CD8-positive, alpha-beta memory T cell (primary cell): ENCODE measurements around the gene C1orf226. TPM values are rescaled to one million over a fixed set of nuclear protein-coding genes. Genes with fewer than 3 reads are reported as not detected.

Experiments used
- CTCF ChIA-PET: fragments of 350-600 bp; sonication (Branson Sonifier 250); formaldehyde crosslinking; loops from one replicate; lab custom pipeline; 2021; ENCODE audit warnings: antibody characterized with exemption; lab: Charles Lee
- POLR2A ChIA-PET: fragments of 350-600 bp; sonication (Branson Sonifier 250); formaldehyde crosslinking; loops from one replicate; lab custom pipeline; 2021; ENCODE audit warnings: antibody characterized with exemption; lab: Charles Lee
- DNase-seq, 5 donors: peaks; one replicate each; pipeline versions ENCODE4 v3.0.0 to v3.0.0-alpha.2; 2020 to 2022; ENCODE audit warnings: mixed read lengths in 1 of 5
- H3K27ac ChIP-seq: one replicate; pipeline ENCODE4 v1.7.0; 2013; ENCODE audit warnings: low read depth, mild to moderate bottlenecking, low read length, moderate library complexity
- H3K27me3 ChIP-seq: 2 replicates; pipeline ENCODE4 v1.7.0; 2013; ENCODE audit warnings: low read length, mild to moderate bottlenecking; ENCODE audit not compliant: insufficient read depth, poor library complexity, severe bottlenecking
- H3K36me3 ChIP-seq: 2 replicates; pipeline ENCODE4 v1.7.0; 2013; ENCODE audit warnings: mild to moderate bottlenecking, low read length, moderate library complexity; ENCODE audit not compliant: insufficient read depth
- H3K4me1 ChIP-seq: 2 replicates; pipeline ENCODE4 v1.7.0; 2013; ENCODE audit warnings: mild to moderate bottlenecking, low read length, moderate library complexity; ENCODE audit not compliant: insufficient read depth
- H3K4me3 ChIP-seq: 2 replicates; pipeline ENCODE4 v1.7.0; 2013; ENCODE audit warnings: mild to moderate bottlenecking, low read length
- H3K9me3 ChIP-seq: 2 replicates; pipeline ENCODE4 v1.7.0; 2013; ENCODE audit warnings: mild to moderate bottlenecking, low read length
- H3K27ac Mint-ChIP-seq, 8 donors: one replicate each; pipeline ENCODE4 v1.8.0; 2020 to 2021; ENCODE audit warnings: mixed read lengths in 8 of 8, mild to moderate bottlenecking in 6 of 8, inconsistent platforms in 3 of 8, moderate library complexity in 3 of 8
- H3K27me3 Mint-ChIP-seq, 2 donors: one replicate each; pipeline ENCODE4 v1.8.0; 2020 to 2021; ENCODE audit warnings: mixed read lengths in 2 of 2, mild to moderate bottlenecking in 1 of 2, moderate library complexity in 1 of 2
- H3K36me3 Mint-ChIP-seq, 3 donors: one replicate each; pipeline ENCODE4 v1.8.0; 2020 to 2021; ENCODE audit warnings: mixed read lengths in 3 of 3, inconsistent platforms in 1 of 3, mild to moderate bottlenecking in 1 of 3
- H3K4me1 Mint-ChIP-seq, 3 donors: one replicate each; pipeline ENCODE4 v1.8.0; 2020 to 2021; ENCODE audit warnings: mixed read lengths in 3 of 3, inconsistent platforms in 1 of 3, mild to moderate bottlenecking in 1 of 3
- H3K4me3 Mint-ChIP-seq, 7 donors: one replicate each; pipeline ENCODE4 v1.8.0; 2020 to 2021; ENCODE audit warnings: mixed read lengths in 7 of 7, mild to moderate bottlenecking in 6 of 7, moderate library complexity in 4 of 7, inconsistent platforms in 2 of 7
- H3K9me3 Mint-ChIP-seq, 5 donors: one replicate each; pipeline ENCODE4 v1.8.0; 2020 to 2022; ENCODE audit warnings: mixed read lengths in 5 of 5, mild to moderate bottlenecking in 3 of 5, moderate library complexity in 2 of 5, inconsistent platforms in 1 of 5
- polyA plus RNA-seq: library from polyadenylated mRNA; unstranded; fragments of 300-500 nt; fragmentation: Illumina TruSeq; gene quantifications from one replicate; pipeline ENCODE4 v1.2.3, GENCODE V29; 2021
- total RNA-seq, 2 experiments: library from RNA; stranded (reverse); gene quantifications; one replicate each; pipeline ENCODE4 v1.2.3, GENCODE V29; 2021

C1orf226 gene, protein sequence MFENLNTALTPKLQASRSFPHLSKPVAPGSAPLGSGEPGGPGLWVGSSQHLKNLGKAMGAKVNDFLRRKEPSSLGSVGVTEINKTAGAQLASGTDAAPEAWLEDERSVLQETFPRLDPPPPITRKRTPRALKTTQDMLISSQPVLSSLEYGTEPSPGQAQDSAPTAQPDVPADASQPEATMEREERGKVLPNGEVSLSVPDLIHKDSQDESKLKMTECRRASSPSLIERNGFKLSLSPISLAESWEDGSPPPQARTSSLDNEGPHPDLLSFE
- under 1 TPM in 1 of 2 experiments, not detected in 1; 0.04 TPM for total RNA-seq
- not detected for polyA plus RNA-seq

DNA sequence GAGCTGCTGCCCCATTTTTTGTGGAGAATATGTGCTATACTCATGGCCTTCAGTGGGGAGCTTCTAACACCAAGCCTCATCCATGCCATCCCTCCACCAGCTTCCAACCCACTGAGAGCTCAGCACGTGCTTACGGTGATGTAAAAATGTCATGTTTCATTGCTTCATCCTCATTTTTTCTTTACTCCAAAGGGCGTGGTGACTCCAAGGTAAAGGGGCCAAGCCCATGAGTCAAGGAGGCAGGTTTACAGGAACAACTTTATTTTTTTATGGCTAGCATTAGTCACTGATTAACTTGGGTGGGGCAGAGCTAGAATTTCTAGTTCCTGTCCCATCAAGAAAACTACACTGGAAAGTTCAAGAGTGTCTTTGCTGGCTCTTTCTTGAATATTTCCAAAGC lies at the start of gene C1orf226:
TSS of gene C1orf226 (plus strand) at position 346 of the 400 bp plus-strand sequence. CDS start 174 bp downstream, outside the sequence.
- no peaks in the 10 kb centered on the region for H3K4me1 ChIP-seq
- DNase-seq = no peak
- no peak within 1 kb of the TSS for H3K4me3 Mint-ChIP-seq
- H3K27ac ChIP-seq = no peak within 1 kb of the TSS
- H3K36me3 ChIP-seq = no peaks in the 10 kb centered on the region
- POLR2A ChIA-PET = no interaction called here
- no peak within 1 kb of the TSS for H3K27ac Mint-ChIP-seq
- H3K27me3 ChIP-seq = no peaks in the 10 kb centered on the region
- H3K4me1 Mint-ChIP-seq = no peaks in the 10 kb centered on the region
- CTCF ChIA-PET = no interaction called here
- H3K36me3 Mint-ChIP-seq = no peaks in the 10 kb centered on the region
- no peak within 1 kb of the TSS for H3K4me3 ChIP-seq
- H3K9me3 ChIP-seq = no peaks in the 10 kb centered on the region
- H3K27me3 Mint-ChIP-seq = peaks cover 0 to 2% of the 10 kb centered on the region in 2 donors
- H3K9me3 Mint-ChIP-seq = no peaks in the 10 kb centered on the region

DNA sequence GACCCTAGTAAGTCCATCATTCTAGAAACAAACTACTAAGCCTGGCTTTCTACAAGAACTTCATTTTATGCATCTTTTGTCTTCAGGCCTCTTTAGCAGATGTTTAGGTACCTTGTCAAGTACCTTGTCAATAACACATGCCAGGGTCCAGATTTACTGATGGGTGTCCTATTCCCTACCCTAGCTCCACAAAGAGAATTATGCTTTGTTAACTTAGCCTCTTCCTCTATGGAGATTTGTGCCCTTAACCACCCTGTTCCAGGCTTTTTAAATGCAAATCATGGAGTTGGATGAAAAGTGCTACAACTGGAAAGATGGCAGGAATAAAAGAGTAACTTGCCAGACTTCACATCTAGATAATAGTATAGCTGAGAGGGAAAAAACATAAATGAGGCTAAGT lies 47.5 kb upstream of the C1orf226 start:
- no peaks in the 10 kb centered on the region for H3K9me3 Mint-ChIP-seq
- no peak overlapping the region for H3K4me3 Mint-ChIP-seq
- ChIA-PET CTCF (no interaction called here), POLR2A (no interaction called here)
- H3K27me3 Mint-ChIP-seq = peaks cover 14 to 42% of the 10 kb centered on the region in 2 donors
- Histone ChIP-seq H3K27ac (no peak overlapping the region), H3K27me3 (no peaks in the 10 kb centered on the region), H3K4me1 (no peaks in the 10 kb centered on the region), H3K9me3 (no peaks in the 10 kb centered on the region), H3K4me3 (no peak overlapping the region), H3K36me3 (no peaks in the 10 kb centered on the region)
- DNase-seq = no peak
- no peaks in the 10 kb centered on the region for H3K4me1 Mint-ChIP-seq
- H3K36me3 Mint-ChIP-seq = no peaks in the 10 kb centered on the region
- H3K27ac Mint-ChIP-seq = no peak overlapping the region

DNA sequence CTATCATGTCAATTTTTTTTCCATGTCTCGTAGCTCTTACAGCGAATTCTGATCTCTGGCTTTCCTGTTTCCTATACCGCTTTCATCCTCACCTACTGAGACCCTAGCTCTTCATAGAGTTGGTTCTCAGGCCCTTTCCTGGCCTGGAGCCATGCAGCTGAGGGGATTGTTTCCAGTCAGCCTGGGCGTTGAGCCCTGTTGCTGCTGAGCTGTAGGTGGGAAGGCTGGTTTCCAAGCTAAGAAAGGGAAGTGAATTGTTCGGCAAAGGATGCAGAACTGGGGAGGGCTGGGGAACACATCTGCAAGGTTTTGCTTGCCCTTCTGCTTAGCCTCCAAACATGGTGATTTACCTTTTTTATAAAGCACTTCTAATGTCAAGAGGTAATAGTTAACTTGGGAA lies 46.4 kb upstream of the C1orf226 start:
- DNase-seq = no peak
- Histone ChIP-seq H3K4me1 (no peaks in the 10 kb centered on the region), H3K36me3 (no peaks in the 10 kb centered on the region), H3K4me3 (no peak overlapping the region), H3K9me3 (no peaks in the 10 kb centered on the region), H3K27ac (no peak overlapping the region), H3K27me3 (no peaks in the 10 kb centered on the region)
- ChIA-PET POLR2A (no interaction called here), CTCF (no interaction called here)
- Mint-ChIP-seq H3K27ac (no peak overlapping the region), H3K27me3 (peaks cover 12 to 47% of the 10 kb centered on the region in 2 donors), H3K4me3 (no peak overlapping the region), H3K36me3 (no peaks in the 10 kb centered on the region), H3K4me1 (no peaks in the 10 kb centered on the region), H3K9me3 (no peaks in the 10 kb centered on the region)

DNA sequence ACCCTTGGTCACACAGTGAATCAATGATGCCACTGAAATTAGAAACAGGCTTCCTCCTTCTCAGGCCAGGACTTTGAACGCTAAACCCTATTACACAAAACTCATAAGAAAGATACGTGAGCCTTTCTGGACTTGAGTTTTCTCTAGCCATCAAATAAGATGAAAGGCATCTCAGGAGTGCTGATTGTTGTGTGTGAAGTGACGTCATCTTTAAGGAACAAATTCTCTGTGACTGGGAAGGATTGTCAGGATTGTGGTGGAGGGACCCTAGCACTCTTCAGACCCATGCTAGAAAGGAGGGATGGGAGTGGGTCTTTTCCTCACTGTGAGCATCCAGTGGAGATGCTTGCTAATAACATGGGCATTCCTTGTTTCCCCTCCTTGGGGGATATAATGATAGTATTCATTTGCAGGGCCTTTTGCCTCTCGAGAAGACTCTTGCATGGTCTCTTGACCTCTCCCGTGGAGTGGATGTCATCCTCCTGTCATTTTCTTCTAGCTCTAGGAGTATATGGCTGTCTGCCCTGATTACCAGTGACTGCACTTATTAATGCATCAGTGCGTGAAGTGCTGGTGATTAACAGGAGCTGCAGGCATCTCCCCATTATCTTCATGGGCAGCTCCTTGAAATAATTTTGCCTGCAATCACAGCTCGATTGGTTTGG lies 44.8 kb upstream of the C1orf226 start:
- no peaks in the 10 kb centered on the region for H3K4me1 ChIP-seq
- no peak for DNase-seq
- CTCF ChIA-PET = no interaction called here
- no peaks in the 10 kb centered on the region for H3K9me3 Mint-ChIP-seq
- no peak overlapping the region for H3K27ac Mint-ChIP-seq
- H3K36me3 ChIP-seq = no peaks in the 10 kb centered on the region
- no peaks in the 10 kb centered on the region for H3K9me3 ChIP-seq
- no peak overlapping the region for H3K4me3 ChIP-seq
- H3K4me1 Mint-ChIP-seq = no peaks in the 10 kb centered on the region
- no peak overlapping the region for H3K27ac ChIP-seq
- no peak overlapping the region for H3K4me3 Mint-ChIP-seq
- POLR2A ChIA-PET = no interaction called here
- H3K27me3 ChIP-seq = no peaks in the 10 kb centered on the region
- H3K27me3 Mint-ChIP-seq = peaks cover 7 to 45% of the 10 kb centered on the region in 2 donors
- H3K36me3 Mint-ChIP-seq = no peaks in the 10 kb centered on the region

DNA sequence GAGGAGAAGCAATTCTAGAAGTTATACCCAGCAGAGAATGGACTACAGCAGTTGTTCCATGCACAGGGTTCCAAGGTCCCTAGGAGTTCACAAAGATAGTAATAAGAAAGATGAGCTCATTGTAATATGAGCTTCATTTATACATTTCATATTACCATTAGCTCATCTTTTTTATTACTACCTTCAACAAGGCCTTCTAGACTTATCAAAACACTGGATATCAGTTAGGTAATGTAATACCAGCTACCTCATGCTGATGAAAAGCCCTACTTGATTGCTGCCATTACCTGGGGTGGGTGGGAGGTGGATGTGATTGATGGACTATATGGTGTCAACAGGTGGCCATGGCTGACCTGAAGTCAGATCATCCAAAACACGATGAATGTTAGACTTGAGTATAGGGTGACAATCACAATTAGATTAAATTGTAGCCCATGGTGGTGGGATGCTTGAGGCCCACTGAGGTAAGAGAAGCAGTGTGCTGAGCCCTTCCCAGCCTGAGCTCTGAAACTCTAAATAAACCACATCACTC lies 39.0 kb upstream of the C1orf226 start:
- ChIA-PET CTCF (no interaction called here), POLR2A (no interaction called here)
- peaks cover 7 to 22% of the 10 kb centered on the region in 2 donors for H3K27me3 Mint-ChIP-seq
- no peaks in the 10 kb centered on the region for H3K27me3 ChIP-seq
- H3K4me1 ChIP-seq = no peaks in the 10 kb centered on the region
- no peak for DNase-seq
- no peak overlapping the region for H3K4me3 ChIP-seq
- H3K27ac ChIP-seq = no peak overlapping the region
- no peaks in the 10 kb centered on the region for H3K36me3 ChIP-seq
- no peaks in the 10 kb centered on the region for H3K9me3 Mint-ChIP-seq
- H3K4me3 Mint-ChIP-seq = no peak overlapping the region
- H3K27ac Mint-ChIP-seq = no peak overlapping the region
- H3K4me1 Mint-ChIP-seq = no peaks in the 10 kb centered on the region
- H3K36me3 Mint-ChIP-seq = no peaks in the 10 kb centered on the region
- H3K9me3 ChIP-seq = no peaks in the 10 kb centered on the region

DNA sequence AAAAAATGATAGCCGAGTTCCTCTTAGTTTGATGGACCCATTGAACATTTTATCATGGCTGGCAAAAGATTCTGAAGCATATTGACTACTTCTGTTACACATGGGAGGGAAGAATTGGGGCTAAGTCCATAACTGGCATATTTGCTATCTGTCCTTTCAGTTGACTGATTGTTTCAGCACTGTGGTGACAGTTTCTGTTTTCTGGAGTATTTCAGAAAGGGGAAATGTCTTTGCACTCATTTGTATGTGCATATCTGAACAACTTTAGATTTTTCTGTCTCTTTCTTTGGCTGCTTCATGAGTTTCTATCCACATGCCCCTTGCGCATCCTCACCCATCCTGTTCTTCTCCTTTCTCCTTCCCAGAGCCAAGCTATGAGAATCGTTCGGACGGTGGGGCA lies 38.1 kb upstream of the C1orf226 start:
- POLR2A ChIA-PET = no interaction called here
- DNase-seq = no peak
- CTCF ChIA-PET = no interaction called here

DNA sequence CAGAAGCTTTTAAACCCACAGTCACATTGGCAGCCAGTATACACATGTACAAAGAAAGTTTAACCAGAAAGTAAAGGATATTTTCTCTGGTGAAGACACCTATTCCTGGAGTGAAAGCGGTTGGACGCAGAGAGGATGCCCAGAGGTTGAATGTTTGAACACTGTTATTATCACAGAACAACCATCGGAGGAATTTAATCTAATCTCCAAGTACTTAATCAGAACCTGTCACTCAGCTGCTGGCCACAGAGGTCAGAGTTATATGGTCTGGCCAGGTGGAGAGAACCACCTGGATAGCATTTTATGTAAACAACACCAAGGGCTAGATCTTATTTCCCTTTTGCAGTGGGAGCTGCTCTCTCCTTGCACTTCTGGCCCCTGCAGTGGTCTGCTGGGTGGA lies 34.2 kb upstream of the C1orf226 start:
- H3K27me3 Mint-ChIP-seq = peaks cover 5 to 9% of the 10 kb centered on the region in 2 donors
- H3K27ac ChIP-seq = no peak overlapping the region
- H3K4me1 Mint-ChIP-seq = no peaks in the 10 kb centered on the region
- no peaks in the 10 kb centered on the region for H3K36me3 Mint-ChIP-seq
- no peak for DNase-seq
- H3K36me3 ChIP-seq = no peaks in the 10 kb centered on the region
- POLR2A ChIA-PET = no interaction called here
- H3K4me3 Mint-ChIP-seq = no peak overlapping the region
- no peaks in the 10 kb centered on the region for H3K9me3 Mint-ChIP-seq
- CTCF ChIA-PET = interaction anchor here (1.2 kb wide), 1 partner anchor 21 kb away, joined by 3 read pairs; no protein-coding TSS in a partner anchor
- H3K27ac Mint-ChIP-seq = no peak overlapping the region
- H3K9me3 ChIP-seq = no peaks in the 10 kb centered on the region
- H3K27me3 ChIP-seq = no peaks in the 10 kb centered on the region
- no peak overlapping the region for H3K4me3 ChIP-seq
- no peaks in the 10 kb centered on the region for H3K4me1 ChIP-seq

More for the DNA sequence above, 38.1 kb upstream of the C1orf226 start:
- Histone ChIP-seq H3K4me1 (no peaks in the 10 kb centered on the region), H3K27ac (no peak overlapping the region), H3K27me3 (no peaks in the 10 kb centered on the region), H3K9me3 (no peaks in the 10 kb centered on the region), H3K4me3 (no peak overlapping the region), H3K36me3 (no peaks in the 10 kb centered on the region)
- Mint-ChIP-seq H3K9me3 (no peaks in the 10 kb centered on the region), H3K4me1 (no peaks in the 10 kb centered on the region), H3K36me3 (no peaks in the 10 kb centered on the region), H3K27me3 (peaks cover 7 to 14% of the 10 kb centered on the region in 2 donors), H3K4me3 (no peak overlapping the region), H3K27ac (no peak overlapping the region)

DNA sequence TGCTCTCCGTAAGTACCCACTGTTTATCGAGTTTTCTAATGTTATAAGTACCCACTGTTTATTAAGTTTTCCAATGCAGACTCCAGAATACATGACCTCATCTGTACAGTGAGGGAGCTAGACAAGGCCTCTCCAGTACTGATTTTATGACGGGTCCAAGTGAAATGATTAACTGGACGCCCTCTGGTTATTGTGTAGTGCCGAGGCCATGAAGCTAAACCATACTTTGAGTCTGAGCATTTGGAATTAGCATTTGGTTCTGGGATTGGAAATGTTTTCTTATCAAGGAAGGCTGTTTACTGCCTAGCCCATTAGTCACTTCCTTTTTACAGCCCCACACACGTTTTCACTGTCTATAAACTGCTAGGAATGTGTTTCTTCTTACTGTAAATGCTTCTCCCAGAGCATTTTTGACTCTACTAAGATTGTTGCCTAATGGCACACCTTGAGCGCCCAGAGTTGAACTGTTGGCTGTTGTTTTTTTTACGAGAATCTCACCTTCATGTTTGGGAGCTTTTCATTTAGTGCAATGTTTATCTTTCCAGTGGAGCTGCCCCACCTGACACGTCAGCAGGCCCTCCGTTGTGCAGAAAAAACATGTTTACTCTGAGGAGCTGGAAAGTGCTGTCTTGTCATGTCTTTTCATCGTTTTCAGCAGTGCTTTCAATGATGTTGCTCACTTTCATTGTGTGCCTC lies 31.7 kb upstream of the C1orf226 start:
- peak overlapping the region; percentile 51 for H3K27ac ChIP-seq
- H3K4me3 ChIP-seq = no peak overlapping the region
- Mint-ChIP-seq H3K27ac (no peak overlapping the region), H3K4me1 (no peaks in the 10 kb centered on the region), H3K4me3 (no peak overlapping the region), H3K27me3 (peaks cover 12 to 24% of the 10 kb centered on the region in 2 donors), H3K9me3 (no peaks in the 10 kb centered on the region), H3K36me3 (no peaks in the 10 kb centered on the region)
- CTCF ChIA-PET = no interaction called here
- DNase-seq = no peak
- POLR2A ChIA-PET = no interaction called here
- no peaks in the 10 kb centered on the region for H3K9me3 ChIP-seq
- no peaks in the 10 kb centered on the region for H3K4me1 ChIP-seq
- H3K27me3 ChIP-seq = no peaks in the 10 kb centered on the region
- H3K36me3 ChIP-seq = no peaks in the 10 kb centered on the region
